ENCODE results near the gene XIST. TPM values are rescaled to one million over a fixed set of nuclear protein-coding genes. Genes with fewer than 3 reads are reported as not detected.

Gene XIST
- total and polyA plus RNA-seq, 2 donors (not counting 1 experiment from before 2014, with no cell fraction given) = 193 TPM; not detected in 1

GRCh38 chrX:73834219-73834618 is 18.3 kb downstream of the XIST start:
- no peaks in the 10 kb centered on the region for H3K4me1 Mint-ChIP-seq
- POLR2A ChIA-PET = no interaction called here
- DNase-seq (no peak), ATAC-seq (ENCODE audit: low read depth) (no peak)
- Histone ChIP-seq H3K4me1 (ENCODE audit: control insufficient read depth in 2 of 2, insufficient read depth in 2 of 2, low read length in 2 of 2) (no peaks in the 10 kb centered on the region), H3K27ac (ENCODE audit: low read length in 2 of 2) (no peak overlapping the region), H3K36me3 (replicated peaks in 1 of 2; ENCODE audit: control extremely low read depth in 1 of 2, control insufficient read depth in 1 of 2, extremely low read depth in 1 of 2, insufficient read depth in 2 of 2, low read length in 1 of 2) (no peaks in the 10 kb centered on the region), H3K9me3 (ENCODE audit: control extremely low read depth in 1 of 3, control insufficient read depth in 2 of 3, insufficient read depth in 1 of 3, low read length in 2 of 3) (no peaks in the 10 kb centered on the region), H3K27me3 (replicated peaks in 1 of 4; ENCODE audit: control extremely low read depth in 1 of 4, control insufficient read depth in 3 of 4, insufficient read depth in 4 of 4, low read length in 3 of 4) (no peaks in the 10 kb centered on the region), H3K4me2 (replicated peaks; ENCODE audit: low read depth, low read length, poor library complexity, severe bottlenecking) (no peak overlapping the region), H3K79me2 (ENCODE audit: control insufficient read depth, insufficient read depth, low read length) (peaks cover 6% of the 10 kb centered on the region), H4K20me1 (ENCODE audit: control insufficient read depth, insufficient read depth, low read length, poor library complexity, severe bottlenecking) (peaks cover 28% of the 10 kb centered on the region), H2AFZ (ENCODE audit: insufficient read depth, low read depth, low read length, poor library complexity, severe bottlenecking) (no peak overlapping the region), H3K9ac (ENCODE audit: low read length) (no peak overlapping the region), H3K4me3 (ENCODE audit: control extremely low read depth in 1 of 5, extremely low read depth in 1 of 5, insufficient read depth in 1 of 5, low read depth in 2 of 5, low read length in 4 of 5) (no peak overlapping the region)
- H3K27ac Mint-ChIP-seq = no peak overlapping the region
- WGBS (ENCODE audit: insufficient coverage) = no CpG with 5 or more reads among the region's 3 CpGs
- intact Hi-C loops (cut with micrococcal nuclease) = no loop called here
- no peaks in the 10 kb centered on the region for H3K9me3 Mint-ChIP-seq (ENCODE audit: insufficient read depth)
- CTCF ChIA-PET = no interaction called here
- no peak overlapping the region for H3K4me3 Mint-ChIP-seq
- no peak for TF ChIP-seq EZH2 (IDR thresholded peaks at IDR 0.05; ENCODE audit: borderline replicate concordance, insufficient read depth, low read depth, low read length, poor library complexity, severe bottlenecking)
- TF ChIP-seq, protein P1, sequence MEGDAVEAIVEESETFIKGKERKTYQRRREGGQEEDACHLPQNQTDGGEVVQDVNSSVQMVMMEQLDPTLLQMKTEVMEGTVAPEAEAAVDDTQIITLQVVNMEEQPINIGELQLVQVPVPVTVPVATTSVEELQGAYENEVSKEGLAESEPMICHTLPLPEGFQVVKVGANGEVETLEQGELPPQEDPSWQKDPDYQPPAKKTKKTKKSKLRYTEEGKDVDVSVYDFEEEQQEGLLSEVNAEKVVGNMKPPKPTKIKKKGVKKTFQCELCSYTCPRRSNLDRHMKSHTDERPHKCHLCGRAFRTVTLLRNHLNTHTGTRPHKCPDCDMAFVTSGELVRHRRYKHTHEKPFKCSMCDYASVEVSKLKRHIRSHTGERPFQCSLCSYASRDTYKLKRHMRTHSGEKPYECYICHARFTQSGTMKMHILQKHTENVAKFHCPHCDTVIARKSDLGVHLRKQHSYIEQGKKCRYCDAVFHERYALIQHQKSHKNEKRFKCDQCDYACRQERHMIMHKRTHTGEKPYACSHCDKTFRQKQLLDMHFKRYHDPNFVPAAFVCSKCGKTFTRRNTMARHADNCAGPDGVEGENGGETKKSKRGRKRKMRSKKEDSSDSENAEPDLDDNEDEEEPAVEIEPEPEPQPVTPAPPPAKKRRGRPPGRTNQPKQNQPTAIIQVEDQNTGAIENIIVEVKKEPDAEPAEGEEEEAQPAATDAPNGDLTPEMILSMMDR (IDR thresholded peaks at IDR 0.05) = no peak
- peaks cover 4% of the 10 kb centered on the region for H3K27me3 Mint-ChIP-seq

GRCh38 chrX:73832319-73832718 is 20.2 kb downstream of the XIST start:
- ATAC-seq (ENCODE audit: low read depth) (no peak), DNase-seq (no peak)
- H3K36me3 ChIP-seq (replicated peaks in 1 of 2; ENCODE audit: control extremely low read depth in 1 of 2, control insufficient read depth in 1 of 2, extremely low read depth in 1 of 2, insufficient read depth in 2 of 2, low read length in 1 of 2) = no peaks in the 10 kb centered on the region
- no peak overlapping the region for H2AFZ ChIP-seq (ENCODE audit: insufficient read depth, low read depth, low read length, poor library complexity, severe bottlenecking)
- Mint-ChIP-seq H3K27ac (no peak overlapping the region), H3K4me3 (no peak overlapping the region), H3K27me3 (peaks cover 4% of the 10 kb centered on the region), H3K9me3 (ENCODE audit: insufficient read depth) (no peaks in the 10 kb centered on the region), H3K4me1 (no peaks in the 10 kb centered on the region)
- no peak overlapping the region for H3K9ac ChIP-seq (ENCODE audit: low read length)
- H3K27me3 ChIP-seq (replicated peaks in 1 of 4; ENCODE audit: control extremely low read depth in 1 of 4, control insufficient read depth in 3 of 4, insufficient read depth in 4 of 4, low read length in 3 of 4) = no peaks in the 10 kb centered on the region
- H3K79me2 ChIP-seq (ENCODE audit: control insufficient read depth, insufficient read depth, low read length) = peaks cover 6% of the 10 kb centered on the region
- H3K9me3 ChIP-seq (ENCODE audit: control extremely low read depth in 1 of 3, control insufficient read depth in 2 of 3, insufficient read depth in 1 of 3, low read length in 2 of 3) = no peaks in the 10 kb centered on the region
- WGBS (ENCODE audit: insufficient coverage) = no CpG with 5 or more reads among the region's 4 CpGs
- peaks cover 36% of the 10 kb centered on the region for H4K20me1 ChIP-seq (ENCODE audit: control insufficient read depth, insufficient read depth, low read length, poor library complexity, severe bottlenecking)
- H3K27ac ChIP-seq (ENCODE audit: low read length in 2 of 2) = no peak overlapping the region
- no peaks in the 10 kb centered on the region for H3K4me1 ChIP-seq (ENCODE audit: control insufficient read depth in 2 of 2, insufficient read depth in 2 of 2, low read length in 2 of 2)
- no peak overlapping the region for H3K4me2 ChIP-seq (replicated peaks; ENCODE audit: low read depth, low read length, poor library complexity, severe bottlenecking)
- intact Hi-C loops (cut with micrococcal nuclease) = no loop called here
- H3K4me3 ChIP-seq (ENCODE audit: control extremely low read depth in 1 of 5, extremely low read depth in 1 of 5, insufficient read depth in 1 of 5, low read depth in 2 of 5, low read length in 4 of 5) = no peak overlapping the region
- POLR2A ChIA-PET = no interaction called here
- no peak for TF ChIP-seq EZH2 (IDR thresholded peaks at IDR 0.05; ENCODE audit: borderline replicate concordance, insufficient read depth, low read depth, low read length, poor library complexity, severe bottlenecking)
- TF ChIP-seq, protein P1 (IDR thresholded peaks at IDR 0.05) = no peak
- CTCF ChIA-PET = no interaction called here

All from B cell (primary cell).